HT1080 (cell line): ENCODE data around the gene TMF1. TPM values are rescaled to one million over a fixed set of nuclear protein-coding genes. Genes with fewer than 3 reads are reported as not detected.

Experiments
- DNase-seq: peaks from one replicate; pipeline ENCODE4 v3.0.0-alpha.2; 2015; ENCODE audit warnings: low read depth
- small RNA-seq: library from RNA; depleted of rRNA; stranded (forward); fragments of <200 nt; gene quantifications from one replicate; pipeline ENCODE3, GENCODE V24; 2014
- total RNA-seq: library from RNA; depleted of rRNA; stranded (reverse); fragments of >200 nt; shearing (Covaris generic); gene quantifications from 2 replicates; pipeline ENCODE4 v1.2.3, GENCODE V29; 2014; rRNA removed

Gene TMF1
- total RNA-seq, 1 experiment from 2014 or later = 12.0 TPM

DNA sequence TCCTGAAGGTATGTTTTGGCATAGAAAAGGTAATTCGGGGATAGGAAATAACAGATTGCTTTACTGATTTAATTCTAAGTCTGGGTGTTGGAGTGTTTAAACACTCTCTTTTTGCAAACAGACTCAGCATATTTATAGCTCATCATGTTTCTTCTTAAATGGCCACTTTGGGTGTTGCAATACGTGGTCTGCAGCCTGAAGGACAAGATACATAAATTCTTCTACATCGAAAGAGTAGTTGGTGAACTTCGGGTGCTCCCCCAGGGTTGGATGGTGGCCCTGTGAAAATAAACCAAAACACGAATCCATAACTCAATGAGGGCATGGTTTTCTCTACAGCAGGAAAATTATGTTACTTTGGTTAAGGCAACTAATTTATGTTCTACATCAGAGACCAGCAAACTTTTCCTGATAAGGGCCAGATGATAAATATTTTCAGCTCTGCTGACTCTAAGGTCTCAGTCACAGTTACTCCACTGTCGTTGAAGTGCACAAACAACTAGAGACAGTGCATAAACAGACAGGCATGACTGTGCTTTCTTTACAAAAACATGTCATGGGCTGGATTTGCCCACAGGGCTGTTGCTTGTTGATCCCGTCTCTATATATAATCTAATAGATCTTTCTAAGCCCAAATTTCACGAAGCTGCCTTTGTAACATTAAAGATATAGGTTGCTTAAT, 74.5 kb downstream of the TMF1 start:
- no peak for DNase-seq

DNA sequence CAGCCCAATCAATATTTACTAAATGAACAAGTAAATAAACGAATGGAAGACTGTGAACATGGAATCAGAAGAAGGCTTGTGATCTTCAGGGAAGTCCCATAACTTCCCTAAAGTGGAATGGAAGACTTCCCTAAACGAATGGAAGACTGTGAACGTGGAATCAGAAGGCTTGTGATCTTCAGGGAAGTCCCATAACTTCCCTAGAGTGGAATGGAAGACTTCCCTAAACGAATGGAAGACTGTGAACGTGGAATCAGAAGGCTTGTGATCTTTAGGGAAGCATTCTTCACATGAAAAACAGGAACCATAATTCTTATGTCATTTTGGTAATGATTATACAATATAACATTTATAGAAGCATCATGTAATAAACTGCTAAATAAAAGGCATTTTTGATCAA, 77.4 kb downstream of the TMF1 start:
- DNase-seq = no peak

DNA sequence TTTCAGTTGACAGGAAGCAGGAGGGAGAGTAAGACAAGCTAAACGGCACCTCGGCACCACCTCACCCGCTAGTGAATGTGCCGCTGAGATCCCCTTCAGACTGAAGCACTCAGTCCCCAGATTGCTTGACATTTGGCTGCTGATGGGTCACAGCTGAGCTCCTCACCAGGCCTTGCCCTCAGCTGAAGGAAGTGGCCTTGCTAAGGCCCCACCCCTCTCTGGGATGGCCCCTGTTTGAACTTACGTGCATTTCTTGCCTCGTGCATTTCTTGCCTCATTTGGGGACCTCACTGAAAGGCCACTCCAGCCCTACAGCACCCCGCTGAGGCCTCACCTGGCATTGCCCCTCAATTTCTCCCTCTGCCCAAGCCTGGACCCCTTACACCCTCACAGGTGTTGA, 78.5 kb downstream of the TMF1 start:
- DNase-seq = no peak

DNA sequence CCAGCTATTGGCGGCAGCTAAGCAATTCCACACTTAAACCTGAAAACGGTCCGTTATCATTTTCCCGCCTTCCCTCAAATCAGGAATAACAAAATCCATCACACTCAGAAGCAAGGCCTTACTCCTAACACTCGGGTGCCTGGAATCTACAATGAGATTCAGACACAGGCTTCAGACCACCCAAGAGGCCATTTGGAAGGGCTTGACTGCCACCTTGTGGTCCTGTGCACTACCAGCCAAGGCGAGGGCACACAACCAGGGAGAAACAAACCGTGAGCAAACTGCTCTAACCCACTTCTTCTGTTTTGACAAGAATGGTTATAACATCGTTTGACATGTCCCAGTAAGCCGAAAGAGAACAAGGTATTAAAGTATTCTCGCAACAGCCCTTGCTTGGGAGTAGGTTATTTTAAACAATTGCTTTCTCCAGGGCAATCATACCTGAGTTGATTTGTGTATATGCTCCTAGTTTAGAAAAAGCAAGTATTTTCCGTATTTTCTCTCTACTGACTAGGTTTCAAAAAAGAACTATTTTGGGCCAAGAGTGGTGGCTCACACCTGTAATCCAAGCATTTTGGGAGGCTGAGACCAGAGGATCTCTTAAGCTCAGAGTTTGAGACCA, 79.7 kb downstream of the TMF1 start:
- peak; percentile 64 for DNase-seq

Small RNAs within 50 kb of the gene (small RNA-seq; reads per million reads assigned to genes)
- gene MIR3136 = not detected

Other genes with a start within 250 kb of the TMF1 start
- not detected in 2 replicates for gene TAFA4, start 119.8 kb downstream of the TMF1 start, total RNA-seq
- gene EOGT, start 38.6 kb downstream of the TMF1 start, total RNA-seq = 27.1 and 31.9 TPM in 2 replicates
- gene UBA3, start 28.0 kb upstream of the TMF1 start, total RNA-seq = 55.5 and 55.9 TPM in 2 replicates
- gene ARL6IP5, start 32.6 kb upstream of the TMF1 start, total RNA-seq = 30.1 and 43.5 TPM in 2 replicates
- 0.19 TPM in 1 of 2 replicates, not detected in the other for gene LMOD3, start 70.3 kb upstream of the TMF1 start, total RNA-seq